HG02884 (cell line): ENCODE data around the gene HDAC8.
A peak's percentile ranks its signal among the peaks of the same experiment; 100 is the strongest.
"Not testable (repeated sequence)": the region's sequence is repeated elsewhere in the genome, so short reads cannot be mapped to it uniquely, and the experiment has no call there.

Experiments used
- ATAC-seq: cut with Tn5 transposase; IDR thresholded peaks from one replicate; pipeline ENCODE4 v1.9.1; 2021; ENCODE audit warnings: mild to moderate bottlenecking, moderate library complexity; ENCODE audit not compliant: unreplicated experiment

HDAC8 gene

GRCh38 chrX:72572248-72573157, at the start of gene HDAC8:
Gene HDAC8 (minus strand): TSS chrX:72572843. CDS start chrX:72572761, 82 bp downstream.
- ATAC-seq = peak; percentile 98

- ATAC-seq = peak; percentile 89
Measured at GRCh38 chrX:72621625-72622485, 49.2 kb upstream of the HDAC8 start.

GRCh38 chrX:72621163-72621562, 48.5 kb upstream of the HDAC8 start:
- ATAC-seq = peak; percentile 19

- no peak for ATAC-seq
Measured at GRCh38 chrX:72620550-72621145, 48.0 kb upstream of the HDAC8 start.

GRCh38 chrX:72609313-72609712, 36.7 kb upstream of the HDAC8 start:
- ATAC-seq = no peak

- ATAC-seq = no peak
Measured at GRCh38 chrX:72604705-72605104, 32.1 kb upstream of the HDAC8 start.

GRCh38 chrX:72604112-72604511, 31.5 kb upstream of the HDAC8 start:
- no peak for ATAC-seq

GRCh38 chrX:72591038-72591437, 18.4 kb upstream of the HDAC8 start:
- ATAC-seq = not testable (repeated sequence)

- no peak for ATAC-seq
Measured at GRCh38 chrX:72584163-72584562, 11.5 kb upstream of the HDAC8 start.

- ATAC-seq = no peak
Measured at GRCh38 chrX:72576141-72576894, 3.7 kb upstream of the HDAC8 start.

GRCh38 chrX:72573158-72573511, 492 bp upstream of the HDAC8 start:
- ATAC-seq = peak; percentile 32

GRCh38 chrX:72569786-72570185, 2.9 kb downstream of the HDAC8 start:
- ATAC-seq = no peak

- no peak for ATAC-seq
Measured at GRCh38 chrX:72568406-72569092, 4.1 kb downstream of the HDAC8 start.

GRCh38 chrX:72566448-72566847, 6.2 kb downstream of the HDAC8 start:
- no peak for ATAC-seq

GRCh38 chrX:72559655-72560054, 13.0 kb downstream of the HDAC8 start:
- ATAC-seq = not testable (repeated sequence)

- ATAC-seq = no peak
Measured at GRCh38 chrX:72554448-72555140, 18.0 kb downstream of the HDAC8 start.

GRCh38 chrX:72552443-72552842, 20.2 kb downstream of the HDAC8 start:
- ATAC-seq = not testable (repeated sequence)

- ATAC-seq = no peak
Measured at GRCh38 chrX:72545990-72546389, 26.7 kb downstream of the HDAC8 start.

GRCh38 chrX:72540318-72540717, 32.3 kb downstream of the HDAC8 start:
- ATAC-seq = no peak
